ENCODE data around the gene FOXD3.

GRCh38 chr1:63321785-63322113, 618 bp upstream of the FOXD3 start:
- TF ChIP-seq CTCF (IDR thresholded peaks at IDR 0.05), result no peak
- no peak for TF ChIP-seq POLR2AphosphoS5 (IDR thresholded peaks at IDR 0.05; ENCODE audit: low read depth, low read length)
- TF ChIP-seq REST (IDR thresholded peaks at IDR 0.05; ENCODE audit: insufficient read depth in 1 of 2, low read depth in 2 of 2, low read length in 1 of 2), result no peak
